GM19240 (cell line): ENCODE results near the gene LYPD6.
"Not testable (repeated sequence)": the region's sequence is repeated elsewhere in the genome, so short reads cannot be mapped to it uniquely, and the experiment has no call there.

Source experiments
- DNase-seq: peaks from one replicate; pipeline ENCODE4 v3.0.0; 2011; ENCODE audit warnings: low spot score; ENCODE audit not compliant: insufficient read length

LYPD6 gene

GRCh38 chr2:149506808-149507207 lies 176.4 kb downstream of the LYPD6 start:
- not testable (repeated sequence) for DNase-seq

GRCh38 chr2:149507974-149508373 lies 177.6 kb downstream of the LYPD6 start:
- DNase-seq, result no peak

GRCh38 chr2:149513461-149513860 lies 183.1 kb downstream of the LYPD6 start:
- no peak for DNase-seq
